Fibroblast of pulmonary artery (primary cell): Measurements from ENCODE around the gene PLA2G7.
"Not testable (repeated sequence)": the region's sequence is repeated elsewhere in the genome, so short reads cannot be mapped to it uniquely, and the experiment has no call there.

Source experiments
- DNase-seq: peaks from one replicate; pipeline ENCODE4 v3.0.0-alpha.2; 2010; ENCODE audit warnings: low read depth
- H3K4me3 ChIP-seq: replicated peaks from 2 replicates; pipeline ENCODE4 v1.5.1; 2011; ENCODE audit warnings: low read depth, mild to moderate bottlenecking, control low read depth, low read length, moderate library complexity
- CTCF ChIP-seq: IDR thresholded peaks from 2 replicates; pipeline ENCODE4 v1.5.1; 2011; ENCODE audit warnings: mild to moderate bottlenecking, control low read depth, low read length, inconsistent platforms; ENCODE audit errors: missing control alignments

PLA2G7 gene

GRCh38 chr6:46748940-46749503 is 13.8 kb upstream of the PLA2G7 start:
- H3K4me3 ChIP-seq, result no peak overlapping the region
- TF ChIP-seq CTCF, result no peak
- no peak for DNase-seq

- DNase-seq, result no peak
- no peak within 1 kb of the TSS for H3K4me3 ChIP-seq
- TF ChIP-seq CTCF, result no peak
These were observed 11.5 kb upstream of the PLA2G7 start, which contains the start of gene ANKRD66 for GRCh38 chr6:46746696-46747095. TSS of gene ANKRD66 (plus strand) at chr6:46746933. CDS start at chr6:46751949, 5,016 bp downstream.

GRCh38 chr6:46745973-46746372 is 10.8 kb upstream of the PLA2G7 start:
- no peak for DNase-seq
- TF ChIP-seq CTCF, result no peak
- no peak overlapping the region for H3K4me3 ChIP-seq

- not testable (repeated sequence) for DNase-seq, H3K4me3 ChIP-seq
These were observed 9.1 kb upstream of the PLA2G7 start for GRCh38 chr6:46744159-46744725.

GRCh38 chr6:46743425-46744158 is 8.4 kb upstream of the PLA2G7 start:
- no peak overlapping the region for H3K4me3 ChIP-seq
- no peak for TF ChIP-seq CTCF
- DNase-seq, result no peak

- H3K4me3 ChIP-seq, result no peak overlapping the region
- DNase-seq, result no peak
- no peak for TF ChIP-seq CTCF
These were observed 6.7 kb upstream of the PLA2G7 start for GRCh38 chr6:46741910-46742309.

GRCh38 chr6:46741482-46741881 is 6.3 kb upstream of the PLA2G7 start:
- no peak for TF ChIP-seq CTCF
- no peak for DNase-seq

More at GRCh38 chr6:46741482-46741881, 6.3 kb upstream of the PLA2G7 start:
- no peak overlapping the region for H3K4me3 ChIP-seq
